Measurements from ENCODE around the gene PACRGL. TPM values are rescaled to one million over a fixed set of nuclear protein-coding genes. Genes with fewer than 3 reads are reported as not detected.
"Not testable (repeated sequence)": the region's sequence is repeated elsewhere in the genome, so short reads cannot be mapped to it uniquely, and the experiment has no call there.

Gene PACRGL
- total RNA-seq, 2 experiments from 2014 or later, result 17.8 to 29.7 TPM

- no peaks in the 10 kb centered on the region for H3K4me1 ChIP-seq (ENCODE audit: insufficient read depth, low read length, poor library complexity, severe bottlenecking)
- peaks cover 46% of the 10 kb centered on the region for H3K36me3 ChIP-seq (ENCODE audit: insufficient read depth, low read length)
- H3K27ac ChIP-seq (ENCODE audit: low read depth, low read length, poor library complexity, severe bottlenecking), result no peak overlapping the region
- BruUV-seq (replicated peaks), result no TSS peak
- H2AFZ ChIP-seq (ENCODE audit: low read length), result no peak overlapping the region
- ChIA-PET CTCF (ENCODE audit: unreplicated experiment) (no interaction called here), POLR2A (no interaction called here)
- H4K20me1 ChIP-seq (ENCODE audit: insufficient read depth, low read length), result no peaks in the 10 kb centered on the region
- peaks cover 12% of the 10 kb centered on the region; the same call in 1 of the 2 replicates for H3K9me3 ChIP-seq (ENCODE audit: low read length)
- intact Hi-C loops (cut with micrococcal nuclease; ENCODE audit: unreplicated experiment), result no loop called here
- no peak overlapping the region for H3K4me3 ChIP-seq (ENCODE audit: low read depth, low read length, poor library complexity, severe bottlenecking)
- DNase-seq (ENCODE audit: low spot score), result no peak
- H3K4me2 ChIP-seq (ENCODE audit: low read length), result no peak overlapping the region
- no peaks in the 10 kb centered on the region for H3K9me2 ChIP-seq (ENCODE audit: insufficient read depth, low read length)
- TF ChIP-seq EZH2phosphoT487 (IDR thresholded peaks at IDR 0.05; ENCODE audit: borderline replicate concordance, low read depth, low read length), result no peak
- TF ChIP-seq CTCF (conservative IDR thresholded peaks at IDR 0.05; ENCODE audit: low read length), result no peak
- no peaks in the 10 kb centered on the region for H3K79me2 ChIP-seq (ENCODE audit: insufficient read depth, low read depth, low read length)
Observed at GRCh38 chr4:20735931-20736330, 35.7 kb downstream of the PACRGL start.

- intact Hi-C loops (cut with micrococcal nuclease; ENCODE audit: unreplicated experiment); H2AFZ ChIP-seq (ENCODE audit: low read length); BruUV-seq (replicated peaks); H3K27ac ChIP-seq (ENCODE audit: low read depth, low read length, poor library complexity, severe bottlenecking); CTCF ChIA-PET (ENCODE audit: unreplicated experiment); H3K4me3 ChIP-seq (ENCODE audit: low read depth, low read length, poor library complexity, severe bottlenecking); DNase-seq (ENCODE audit: low spot score); H3K4me1 ChIP-seq (ENCODE audit: insufficient read depth, low read length, poor library complexity, severe bottlenecking); H3K9me2 ChIP-seq (ENCODE audit: insufficient read depth, low read length); H3K79me2 ChIP-seq (ENCODE audit: insufficient read depth, low read depth, low read length); H3K36me3 ChIP-seq (ENCODE audit: insufficient read depth, low read length); H3K4me2 ChIP-seq (ENCODE audit: low read length); H3K9me3 ChIP-seq (ENCODE audit: low read length); POLR2A ChIA-PET; H4K20me1 ChIP-seq (ENCODE audit: insufficient read depth, low read length): not testable (repeated sequence)
Observed at GRCh38 chr4:20746000-20746399, 45.7 kb downstream of the PACRGL start.

DNA sequence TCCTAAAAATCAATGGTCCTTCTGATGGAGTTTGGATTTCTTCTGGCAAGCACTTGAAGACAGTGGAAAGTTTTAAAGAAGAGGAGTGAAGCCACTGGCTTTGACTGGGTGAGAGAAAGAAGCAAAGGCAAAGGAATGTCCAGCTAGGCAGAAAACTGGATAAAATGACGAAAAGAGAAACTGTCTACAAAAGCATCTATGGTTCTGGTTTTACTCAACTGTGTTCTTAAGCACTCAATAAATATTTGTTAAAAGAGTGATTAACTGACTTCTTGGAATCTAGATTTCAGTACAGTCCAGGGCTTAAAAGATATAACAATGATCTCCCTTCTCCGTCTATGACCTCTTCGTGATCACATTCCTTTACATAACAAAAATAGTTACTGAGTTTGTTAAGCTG lies 52.4 kb downstream of the PACRGL start:
- ChIA-PET POLR2A (interaction anchor here (0.8 kb wide), 1 partner anchor 526 kb away, joined by 3 read pairs; no protein-coding TSS in a partner anchor), CTCF (ENCODE audit: unreplicated experiment) (no interaction called here)
- Histone ChIP-seq H4K20me1 (ENCODE audit: insufficient read depth, low read length) (no peaks in the 10 kb centered on the region), H3K9me2 (ENCODE audit: insufficient read depth, low read length) (0 out of 2 replicates have a peak, but pooled peaks cover 3% of the 10 kb centered on the region), H3K4me1 (ENCODE audit: insufficient read depth, low read length, poor library complexity, severe bottlenecking) (no peaks in the 10 kb centered on the region), H3K9me3 (ENCODE audit: low read length) (no peaks in the 10 kb centered on the region), H2AFZ (ENCODE audit: low read length) (no peak overlapping the region), H3K79me2 (ENCODE audit: insufficient read depth, low read depth, low read length) (no peaks in the 10 kb centered on the region), H3K27ac (ENCODE audit: low read depth, low read length, poor library complexity, severe bottlenecking) (no peak overlapping the region), H3K4me2 (ENCODE audit: low read length) (no peak overlapping the region), H3K36me3 (ENCODE audit: insufficient read depth, low read length) (peaks cover 9% of the 10 kb centered on the region; the same call in 1 of the 2 replicates), H3K4me3 (ENCODE audit: low read depth, low read length, poor library complexity, severe bottlenecking) (no peak overlapping the region)
- intact Hi-C loops (cut with micrococcal nuclease; ENCODE audit: unreplicated experiment), result no loop called here
- no TSS peak for BruUV-seq (replicated peaks)
- no peak for DNase-seq (ENCODE audit: low spot score)
- TF ChIP-seq CTCF (conservative IDR thresholded peaks at IDR 0.05; ENCODE audit: low read length), result no peak
- no peak for TF ChIP-seq EZH2phosphoT487 (IDR thresholded peaks at IDR 0.05; ENCODE audit: borderline replicate concordance, low read depth, low read length)
